GM12801 (cell line): ENCODE measurements around the gene KDF1.

Source experiments
- CTCF ChIP-seq: IDR thresholded peaks from one replicate; pipeline ENCODE4 v1.5.1; 2011; ENCODE audit warnings: control low read depth; ENCODE audit not compliant: insufficient read length; ENCODE audit errors: extremely low read depth

KDF1 gene

DNA sequence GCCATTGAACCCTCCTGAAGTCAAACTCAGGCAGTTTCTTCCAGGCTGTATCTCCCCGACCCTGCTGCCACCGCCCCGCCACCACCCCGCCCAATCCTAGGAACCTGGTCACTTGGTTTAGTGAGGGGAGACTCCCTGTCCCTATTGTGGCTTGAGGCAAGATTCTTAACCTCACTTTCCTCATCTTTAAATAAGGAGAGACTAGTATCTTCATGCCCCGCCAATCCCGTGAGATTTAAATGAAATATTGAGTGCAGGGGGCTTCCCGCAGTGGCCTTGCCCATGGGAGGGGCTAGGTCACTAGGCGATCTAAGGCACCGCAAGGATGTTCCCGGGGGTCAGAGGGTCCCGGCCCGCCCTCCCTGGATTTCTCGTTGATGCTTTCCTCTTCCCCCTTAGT, 998 bp downstream of the KDF1 start:
- TF ChIP-seq CTCF, result no peak

GRCh38 chr1:26957306-26957705, 3.0 kb downstream of the KDF1 start:
- no peak for TF ChIP-seq CTCF

DNA sequence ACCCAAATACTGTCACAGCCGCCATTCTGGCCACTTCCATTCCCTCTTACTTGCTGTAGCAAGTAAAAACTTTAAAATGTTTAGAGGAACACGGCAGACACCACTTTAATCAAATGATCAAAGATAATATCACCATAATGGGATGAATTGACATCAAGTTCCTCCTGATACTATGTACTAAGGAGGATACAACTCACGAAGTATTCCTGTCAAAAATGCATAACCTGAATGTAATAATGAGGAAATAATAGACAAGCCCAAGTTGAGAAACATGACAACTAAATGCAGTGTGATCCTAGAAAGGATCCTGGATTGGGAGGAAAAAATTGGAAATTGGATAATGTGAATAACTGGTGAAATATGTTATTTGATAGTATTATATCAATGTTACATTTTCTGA, 3.9 kb downstream of the KDF1 start:
- TF ChIP-seq CTCF, result no peak

- TF ChIP-seq CTCF, result no peak
These were observed 6.9 kb downstream of the KDF1 start for GRCh38 chr1:26953374-26953773.

DNA sequence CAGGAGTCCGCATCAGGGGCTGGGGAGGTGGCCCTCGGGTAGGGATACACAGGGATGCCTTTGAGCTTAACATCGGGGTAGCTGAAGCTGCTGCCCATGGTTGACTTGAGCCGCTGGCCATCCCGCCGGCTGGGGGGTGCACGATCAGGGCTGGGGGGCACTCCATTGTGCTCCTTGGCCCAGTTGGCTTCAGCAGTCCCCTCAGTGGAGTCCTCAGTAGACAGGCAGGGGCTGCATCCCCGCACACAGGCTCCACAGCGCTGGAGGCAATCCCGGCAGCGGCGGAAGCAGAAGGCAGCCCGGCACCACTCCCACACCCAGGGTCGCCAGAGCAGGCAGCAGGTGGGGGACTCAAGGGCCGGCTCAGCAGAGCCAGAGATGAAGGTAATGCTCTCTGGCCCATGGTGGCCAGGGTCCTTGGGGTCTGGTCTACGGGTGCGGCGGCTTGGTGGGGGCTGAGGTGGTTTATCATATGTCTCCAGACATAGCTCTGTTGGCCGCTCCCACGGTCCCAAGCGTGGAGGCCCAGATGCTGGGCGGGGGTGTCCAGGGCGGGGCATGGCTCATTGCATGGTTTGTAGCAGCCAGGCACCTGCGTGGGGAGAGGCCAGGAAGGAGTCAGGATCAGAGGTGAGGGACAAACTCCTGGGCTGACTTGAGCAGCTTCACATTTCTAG, 8.3 kb downstream of the KDF1 start:
- no peak for TF ChIP-seq CTCF

GRCh38 chr1:26951216-26951615, 9.1 kb downstream of the KDF1 start:
- no peak for TF ChIP-seq CTCF

- TF ChIP-seq CTCF, result no peak
These were observed 9.7 kb downstream of the KDF1 start for GRCh38 chr1:26950602-26951001.

DNA sequence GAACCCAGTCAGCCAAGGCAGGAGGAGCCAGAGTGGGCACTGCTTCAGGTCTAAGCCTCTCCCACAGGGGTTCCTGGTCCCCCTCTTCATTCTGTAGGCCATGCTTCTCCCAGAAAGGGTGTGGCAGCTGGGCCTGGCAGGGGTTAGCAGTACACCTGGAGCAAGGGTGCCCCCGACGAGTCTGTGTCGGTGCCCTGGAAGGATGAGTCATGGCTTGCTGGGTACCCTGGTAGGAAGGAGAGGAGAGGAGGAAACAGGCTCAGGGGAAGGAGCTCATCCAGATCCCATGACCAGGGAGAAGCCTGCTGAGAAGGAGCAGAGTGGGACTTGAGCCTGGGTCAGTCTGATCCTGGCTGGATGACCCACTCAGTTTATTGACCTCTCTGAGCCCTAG, 10.3 kb downstream of the KDF1 start:
- TF ChIP-seq CTCF, result no peak
